Heart left ventricle (tissue), 16 donors: Measurements from ENCODE around the gene ALOXE3. TPM values are rescaled to one million over a fixed set of nuclear protein-coding genes. Genes with fewer than 3 reads are reported as not detected.

Experiments
- ATAC-seq, 4 donors: fragments of 200-7000 bp; cut with Tn5 transposase; one replicate each; pipeline ENCODE4 v1.9.1; 2020 to 2022; ENCODE audit warnings: moderate library complexity in 4 of 4, mild to moderate bottlenecking in 3 of 4, moderate number of reproducible peaks in 1 of 4
- DNase-seq, 5 donors: peaks; one replicate each; pipeline ENCODE4 v3.0.0-alpha.2; 2020
- H3K27ac ChIP-seq, 12 donors: fragments of 200-600 bp; sonication (generic) in 4 of 12; one replicate each; pipeline versions ENCODE4 v1.5.0 to v1.8.0; 2016 to 2022; ENCODE audit warnings: mild to moderate bottlenecking in 2 of 12
- H3K27me3 ChIP-seq, 9 donors: fragments of 200-600 bp; sonication (generic) in 2 of 9; one replicate each; pipeline versions ENCODE4 v1.5.1 to v1.8.0; 2016 to 2022; ENCODE audit warnings: mild to moderate bottlenecking in 3 of 9
- H3K36me3 ChIP-seq, 9 donors: fragments of 200-600 bp; sonication (generic) in 2 of 9; one replicate each; pipeline versions ENCODE4 v1.5.0 to v1.8.0; 2018 to 2022; ENCODE audit warnings: mild to moderate bottlenecking in 2 of 9
- H3K4me1 ChIP-seq, 12 donors: fragments of 200-600 bp; sonication (generic) in 4 of 12; one replicate each; pipeline versions ENCODE4 v1.5.0 to v1.8.0; 2016 to 2022; ENCODE audit warnings: mild to moderate bottlenecking in 3 of 12
- H3K4me3 ChIP-seq, 12 donors: fragments of 200-600 bp; sonication (generic) in 4 of 12; one replicate each; pipeline versions ENCODE4 v1.5.0 to v1.8.0; 2017 to 2022; ENCODE audit warnings: mild to moderate bottlenecking in 9 of 12, moderate library complexity in 4 of 12
- H3K9me3 ChIP-seq, 12 donors: fragments of 200-600 bp; sonication (generic) in 4 of 12; one replicate each; pipeline versions ENCODE4 v1.5.0 to v1.8.0; 2016 to 2022; ENCODE audit warnings: mild to moderate bottlenecking in 1 of 12
- CTCF ChIP-seq, 12 donors: fragments of 200-600 bp; sonication (generic) in 4 of 12; IDR thresholded peaks; one replicate each; pipeline versions ENCODE4 v1.5.0 to v1.8.0; 2018 to 2022; ENCODE audit warnings: antibody characterized with exemption in 12 of 12, mild to moderate bottlenecking in 5 of 12
- POLR2A ChIP-seq, 2 donors: fragments of 450-650 bp; IDR thresholded peaks; one replicate each; pipeline ENCODE4 v1.6.1; 2017; ENCODE audit warnings: antibody characterized with exemption in 2 of 2, mild to moderate bottlenecking in 2 of 2, moderate library complexity in 2 of 2
- WGBS, 4 donors: extraction: QIAGEN DNeasy Blood & Tissue Kit in 2 of 4; methylation state at CpG; one replicate each; pipeline versions ENCODE4 v1.1.5 to v1.1.7; 2013 to 2018; 5-methylcytosine and 5-hydroxymethylcytosine counted together
- intact Hi-C, 10 donors: fragments of 100-400 bp; cut with DNase I; formaldehyde crosslinking; loops; one replicate each; pipeline versions ENCODE4 v1.11.1 to v1.14.2; 2022
- polyA plus RNA-seq, 2 donors: library from polyadenylated mRNA; stranded (reverse); fragments of 200-250 nt; gene quantifications; one replicate each; pipeline ENCODE4 v1.2.3, GENCODE V29; 2013
- total RNA-seq, 9 donors: library from RNA; depleted of rRNA in 2 of 9; stranded (reverse); fragments of >200 nt in 2 of 9; fragmentation: NEBNext Ultra II Directional in 3 of 9; extraction: Animal tissue kit (Norgen Biotek cat#: 25700) in 3 of 9; gene quantifications; one replicate each; pipeline versions ENCODE4 v1.1.0 to v1.2.4, GENCODE V29; 2016 to 2023
- donor health status: ischemic (EF 13 %, LVEDD 7.1; RV severe dilation, severe dysfunction).
- donor health status: healthy with polysubstance abuse.
- donor health status: DM: no; HTN: yes; CAD: no.
- donor health status: DM: no; HTN: no; CAD: no.
- donor health status: ischemic (EF 25% LVEDD 6.9; RV normal size, moderate dysfunction).
- donor health status: ischemic (EF 25% LVEDD 5.7; RV mildly dilated, moderate dysfunction).
- donor health status: healthy.
- donor health status: DM: yes; HTN: yes; CAD: no.
- donor health status: ischemic (EF 35%, LVEDD 5.7; RV mildly dilated, moderate dysfunction).
- donor health status: nonischemic (EF 11% LVEDD 7.7; RV severe dilation, severe dysfunction).
- donor health status: DM: yes; HTN: yes; CAD: no.
- donor health status: PGD.
- donor health status: ischemic (EF 29% LVEDD 5.4; RV normal size, mild dysfunction).
- donor health status: nonischemic (EF 23%, LVEDD 6.1; RV moderate dilation, normal function).

ALOXE3 gene
- total and polyA plus RNA-seq, 11 donors = 0.12 TPM; not detected in 10

GRCh38 chr17:8060274-8060673, 58.0 kb downstream of the ALOXE3 start:
- TF ChIP-seq POLR2A (IDR thresholded peaks at IDR 0.05) = no peak
- peak; percentile 58 to 82 (median 74) for TF ChIP-seq CTCF (IDR thresholded peaks at IDR 0.05)
- H3K27ac ChIP-seq = no peak overlapping the region
- no peaks in the 10 kb centered on the region for H3K36me3 ChIP-seq
- 6 to 9% (median 7%) methylated on average over 10 of the region's 10 CpGs for WGBS, 4 donors
- H3K4me3 ChIP-seq = no peak overlapping the region
- peaks cover 0 to 35% (median 1%) of the 10 kb centered on the region in 12 donors for H3K4me1 ChIP-seq
- peaks cover 19 to 71% (median 54%) of the 10 kb centered on the region in 9 donors for H3K27me3 ChIP-seq
- H3K9me3 ChIP-seq = no peaks in the 10 kb centered on the region
- intact Hi-C loops = loop anchor here in 5 of 10 donors (2.0 to 10.0 kb wide), 5 partner anchors 47 to 242 kb away; partner anchors contain the start of gene SLC25A35 (in 1 of the 5)
- ATAC-seq (peak; percentile 42 to 58 (median 55)), DNase-seq (peak in 2 of 5 donors; percentile 48 to 53)

GRCh38 chr17:8059131-8059530, 59.2 kb downstream of the ALOXE3 start:
- Histone ChIP-seq H3K4me1 (peaks cover 0 to 36% (median 1%) of the 10 kb centered on the region in 12 donors), H3K9me3 (no peaks in the 10 kb centered on the region), H3K27ac (no peak overlapping the region), H3K36me3 (no peaks in the 10 kb centered on the region), H3K27me3 (peaks cover 16 to 61% (median 45%) of the 10 kb centered on the region in 9 donors), H3K4me3 (no peak overlapping the region)
- DNase-seq (no peak), ATAC-seq (no peak)
- WGBS, 4 donors = 19 to 46% (median 39%) methylated on average over 7 of the region's 7 CpGs
- intact Hi-C loops = loop anchor here in 6 of 10 donors (5.0 to 10.0 kb wide), 8 partner anchors 54 to 317 kb away; partner anchors contain the start of genes GUCY2D (in 1 of the 6) and RNF227 (in 1 of the 6)
- TF ChIP-seq CTCF (IDR thresholded peaks at IDR 0.05) (no peak), POLR2A (IDR thresholded peaks at IDR 0.05) (no peak)

- Histone ChIP-seq H3K36me3 (no peaks in the 10 kb centered on the region), H3K27ac (no peak overlapping the region), H3K4me3 (no peak overlapping the region), H3K4me1 (peaks cover 0 to 32% (median 1%) of the 10 kb centered on the region in 12 donors), H3K27me3 (peaks cover 9 to 47% (median 33%) of the 10 kb centered on the region in 9 donors), H3K9me3 (no peaks in the 10 kb centered on the region)
- ATAC-seq (peak; percentile 68 to 86 (median 82)), DNase-seq (peak in 1 of 5 donors; percentile 37)
- no peak for TF ChIP-seq POLR2A (IDR thresholded peaks at IDR 0.05)
- peak; percentile 66 to 88 (median 72) for TF ChIP-seq CTCF (IDR thresholded peaks at IDR 0.05)
- 3 to 7% (median 5%) methylated on average over 14 of the region's 14 CpGs for WGBS, 4 donors
- intact Hi-C loops = loop anchor here in 7 of 10 donors (2.0 to 10.0 kb wide), 10 partner anchors 19 to 315 kb away; partner anchors contain the start of genes GUCY2D (in 1 of the 7) and RNF227 (in 1 of the 7)
Measured at GRCh38 chr17:8057691-8058114, 60.6 kb downstream of the ALOXE3 start.

GRCh38 chr17:8056976-8057625, 61.2 kb downstream of the ALOXE3 start:
- H3K27ac ChIP-seq = peak overlapping the region in 1 of 12 donors; percentile 75
- peaks cover 0 to 26% (median 0%) of the 10 kb centered on the region in 12 donors for H3K4me1 ChIP-seq
- TF ChIP-seq CTCF (IDR thresholded peaks at IDR 0.05) (no peak), POLR2A (IDR thresholded peaks at IDR 0.05) (no peak)
- intact Hi-C loops = loop anchor here in 7 of 10 donors (2.0 to 10.0 kb wide), 10 partner anchors 20 to 315 kb away; partner anchors contain the start of genes GUCY2D (in 1 of the 7) and RNF227 (in 1 of the 7)
- no peak for DNase-seq
- peaks cover 6 to 41% (median 27%) of the 10 kb centered on the region in 9 donors for H3K27me3 ChIP-seq
- no peak overlapping the region for H3K4me3 ChIP-seq
- WGBS, 4 donors = 74 to 79% (median 77%) methylated on average over 17 of the region's 17 CpGs
- no peaks in the 10 kb centered on the region for H3K9me3 ChIP-seq
- no peaks in the 10 kb centered on the region for H3K36me3 ChIP-seq
- ATAC-seq = no peak
